GM18508 (cell line): ENCODE results near the gene DOCK4.

ENCODE experiments used
- ATAC-seq: cut with Tn5 transposase; IDR thresholded peaks from one replicate; pipeline ENCODE4 v1.9.1; 2021; ENCODE audit warnings: moderate number of reproducible peaks; ENCODE audit not compliant: insufficient read depth, unreplicated experiment

DOCK4 gene

GRCh38 chr7:111803015-111803758, 403.0 kb downstream of the DOCK4 start:
- no peak for ATAC-seq

- no peak for ATAC-seq
Observed at GRCh38 chr7:111802194-111802772, 403.9 kb downstream of the DOCK4 start.

GRCh38 chr7:111801277-111801676, 404.9 kb downstream of the DOCK4 start:
- ATAC-seq, result no peak

GRCh38 chr7:111796671-111797070, 409.5 kb downstream of the DOCK4 start:
- no peak for ATAC-seq

GRCh38 chr7:111789870-111790269, 416.3 kb downstream of the DOCK4 start:
- ATAC-seq, result no peak

- ATAC-seq, result no peak
Observed at GRCh38 chr7:111789048-111789320, 417.2 kb downstream of the DOCK4 start.

- ATAC-seq, result no peak
Observed at GRCh38 chr7:111788286-111789047, 417.7 kb downstream of the DOCK4 start.

- ATAC-seq, result no peak
Observed at GRCh38 chr7:111787741-111788140, 418.5 kb downstream of the DOCK4 start.

- ATAC-seq, result no peak
Observed at GRCh38 chr7:111787099-111787498, 419.1 kb downstream of the DOCK4 start.

- ATAC-seq, result no peak
Observed at GRCh38 chr7:111785076-111785475, 421.1 kb downstream of the DOCK4 start.

GRCh38 chr7:111784296-111784695, 421.9 kb downstream of the DOCK4 start:
- ATAC-seq, result no peak

GRCh38 chr7:111783854-111784253, 422.3 kb downstream of the DOCK4 start:
- no peak for ATAC-seq

GRCh38 chr7:111780527-111780926, 425.7 kb downstream of the DOCK4 start:
- ATAC-seq, result no peak

- ATAC-seq, result no peak
Observed at GRCh38 chr7:111775206-111775605, 431.0 kb downstream of the DOCK4 start.

- ATAC-seq, result no peak
Observed at GRCh38 chr7:111772716-111773115, 433.5 kb downstream of the DOCK4 start.

GRCh38 chr7:111771638-111772037, 434.6 kb downstream of the DOCK4 start:
- ATAC-seq, result no peak

GRCh38 chr7:111770116-111770515, 436.1 kb downstream of the DOCK4 start:
- no peak for ATAC-seq

- ATAC-seq, result no peak
Observed at GRCh38 chr7:111765751-111766643, 440.2 kb downstream of the DOCK4 start.

- no peak for ATAC-seq
Observed at GRCh38 chr7:111763221-111763801, 442.9 kb downstream of the DOCK4 start.

GRCh38 chr7:111762799-111763198, 443.4 kb downstream of the DOCK4 start:
- no peak for ATAC-seq
